ENCODE results near the gene PREPL. TPM values are rescaled to one million over a fixed set of nuclear protein-coding genes. Genes with fewer than 3 reads are reported as not detected.

PREPL gene
- total and polyA plus RNA-seq, 2 of the 13 experiments (the other 11 are each of a cell fraction or from before 2014, with no cell fraction given) = 19.7 to 34.3 TPM

- Histone ChIP-seq H3K9me3 (ENCODE audit: low read length) (no peaks in the 10 kb centered on the region), H3K4me3 (replicated peaks in 1 of 3; ENCODE audit: insufficient read depth in 1 of 3, low read depth in 2 of 3, low read length in 3 of 3) (no peak overlapping the region), H3K4me1 (ENCODE audit: insufficient read depth, low read length) (peaks cover 20% of the 10 kb centered on the region), H2AFZ (ENCODE audit: low read length) (no peak overlapping the region), H3K27me3 (ENCODE audit: control insufficient read depth in 1 of 2, insufficient read depth in 2 of 2, low read length in 2 of 2) (no peaks in the 10 kb centered on the region; a peak in 1 of 5 replicates), H3K27ac (ENCODE audit: extremely low read length, insufficient read depth, low read length) (no peak overlapping the region), H3K4me2 (ENCODE audit: low read depth, low read length) (no peak overlapping the region), H3K36me3 (replicated peaks in 1 of 2; ENCODE audit: control insufficient read depth in 1 of 2, insufficient read depth in 2 of 2, low read length in 2 of 2) (no peaks in the 10 kb centered on the region), H3K79me2 (ENCODE audit: insufficient read depth, low read length) (peaks cover 20% of the 10 kb centered on the region), H3K9ac (ENCODE audit: insufficient read depth, low read depth, low read length) (no peak overlapping the region), H4K20me1 (ENCODE audit: insufficient read depth, low read length) (no peaks in the 10 kb centered on the region)
- TF ChIP-seq ZBTB8A (CRISPR knock-in tag; IDR thresholded peaks at IDR 0.05; ENCODE audit: borderline replicate concordance, low read depth) = no peak
- no peak for TF ChIP-seq ZNF570 (CRISPR knock-in tag; IDR thresholded peaks at IDR 0.05; ENCODE audit: borderline replicate concordance)
- ATAC-seq = no peak
- in situ Hi-C loops (cut with HindIII; ENCODE audit: extremely low pct_ligation_motif_present, low pct_unique_long_range_greater_than_20kb) (no loop called here), intact Hi-C loops (cut with micrococcal nuclease; ENCODE audit: unreplicated experiment) (no loop called here)
- no peak for FAIRE-seq
- no peak for DNase-seq (ENCODE audit: low spot score)
- CTCF ChIA-PET (ENCODE audit: low intra/inter-chr PET ratio, low total read pairs) = no interaction called here
- BruUV-seq (replicated peaks) = no TSS peak
- WGBS (ENCODE audit: low lambda C conversion rate) = 97% methylated on average over 3 of the region's 3 CpGs
- POLR2A ChIA-PET = no interaction called here
These were observed 2.8 kb downstream of the PREPL start for GRCh38 chr2:44358503-44358902.

- Histone ChIP-seq H3K9me3 (ENCODE audit: low read length) (no peaks in the 10 kb centered on the region), H4K20me1 (ENCODE audit: insufficient read depth, low read length) (no peaks in the 10 kb centered on the region), H3K4me3 (replicated peaks in 1 of 3; ENCODE audit: insufficient read depth in 1 of 3, low read depth in 2 of 3, low read length in 3 of 3) (no peak overlapping the region), H3K27me3 (ENCODE audit: control insufficient read depth in 1 of 2, insufficient read depth in 2 of 2, low read length in 2 of 2) (no peaks in the 10 kb centered on the region), H3K4me1 (ENCODE audit: insufficient read depth, low read length) (peaks cover 10% of the 10 kb centered on the region; the same call in 1 of the 2 replicates), H3K9ac (ENCODE audit: insufficient read depth, low read depth, low read length) (no peak overlapping the region), H3K36me3 (replicated peaks in 1 of 2; ENCODE audit: control insufficient read depth in 1 of 2, insufficient read depth in 2 of 2, low read length in 2 of 2) (no peaks in the 10 kb centered on the region), H3K4me2 (ENCODE audit: low read depth, low read length) (no peak overlapping the region), H3K27ac (ENCODE audit: extremely low read length, insufficient read depth, low read length) (no peak overlapping the region), H2AFZ (ENCODE audit: low read length) (no peak overlapping the region), H3K79me2 (ENCODE audit: insufficient read depth, low read length) (peaks cover 2% of the 10 kb centered on the region)
- in situ Hi-C loops (cut with HindIII; ENCODE audit: extremely low pct_ligation_motif_present, low pct_unique_long_range_greater_than_20kb) (no loop called here), intact Hi-C loops (cut with micrococcal nuclease; ENCODE audit: unreplicated experiment) (no loop called here)
- no peak for DNase-seq (ENCODE audit: low spot score)
- no TSS peak for BruUV-seq (replicated peaks)
- WGBS (ENCODE audit: low lambda C conversion rate) = 96% methylated on average over 6 of the region's 6 CpGs
- ATAC-seq = no peak
- ChIA-PET POLR2A (no interaction called here), CTCF (ENCODE audit: low intra/inter-chr PET ratio, low total read pairs) (no interaction called here)
- no peak for FAIRE-seq
- TF ChIP-seq ZC3H4 (CRISPR knock-in tag; IDR thresholded peaks at IDR 0.05; ENCODE audit: borderline replicate concordance) (no peak), ZBTB4 (CRISPR knock-in tag; IDR thresholded peaks at IDR 0.05; ENCODE audit: borderline replicate concordance) (no peak), DPF2 (CRISPR knock-in tag; IDR thresholded peaks at IDR 0.05; ENCODE audit: borderline replicate concordance, low read depth) (no peak), ZNF17 (CRISPR knock-in tag; IDR thresholded peaks at IDR 0.05) (no peak), HDAC1 (CRISPR knock-in tag; IDR thresholded peaks at IDR 0.05) (no peak), MATR3 (CRISPR knock-in tag; IDR thresholded peaks at IDR 0.05) (no peak), REPIN1 (CRISPR knock-in tag; IDR thresholded peaks at IDR 0.05; ENCODE audit: borderline replicate concordance, low read depth) (no peak), ONECUT2 (CRISPR knock-in tag; IDR thresholded peaks at IDR 0.05) (no peak), ZNF354B (CRISPR knock-in tag; IDR thresholded peaks at IDR 0.05) (no peak), ZNF839 (CRISPR knock-in tag; IDR thresholded peaks at IDR 0.05; ENCODE audit: borderline replicate concordance) (no peak), TRAFD1 (CRISPR knock-in tag; IDR thresholded peaks at IDR 0.05; ENCODE audit: borderline replicate concordance) (no peak)
These were observed 6.5 kb downstream of the PREPL start for GRCh38 chr2:44354761-44355160.
